IMR-90 (cell line): ENCODE measurements around the gene ZNRF4.

ENCODE experiments used
- CHD1 ChIP-seq: IDR thresholded peaks from 2 replicates; pipeline ENCODE4 v1.6.1; 2012; ENCODE audit warnings: low read depth, low read length, improper control_type of control experiment
- CTCF ChIP-seq: conservative IDR thresholded peaks from 2 replicates; pipeline ENCODE4 v1.5.1; 2012; ENCODE audit warnings: mild to moderate bottlenecking, low read depth, low read length, improper control_type of control experiment
- ELK1 ChIP-seq: fragments of 150-350 bp; IDR thresholded peaks from 2 replicates; pipeline ENCODE4 v1.6.1; 2016; ENCODE audit warnings: low read depth, mild to moderate bottlenecking, low read length, moderate library complexity, borderline replicate concordance
- MAFK ChIP-seq: IDR thresholded peaks from 2 replicates; pipeline ENCODE4 v1.6.1; 2012; ENCODE audit warnings: low read depth, low read length, improper control_type of control experiment
- MAZ ChIP-seq: IDR thresholded peaks from 2 replicates; pipeline ENCODE4 v1.6.1; 2012; ENCODE audit warnings: low read depth, mild to moderate bottlenecking, low read length, improper control_type of control experiment, moderate library complexity, borderline replicate concordance
- MXI1 ChIP-seq: IDR thresholded peaks from 2 replicates; pipeline ENCODE4 v1.6.1; 2012; ENCODE audit warnings: low read depth, mild to moderate bottlenecking, low read length, moderate library complexity, borderline replicate concordance
- POLR2A ChIP-seq: IDR thresholded peaks from 2 replicates; pipeline ENCODE4 v1.6.1; 2012; ENCODE audit warnings: mild to moderate bottlenecking, low read depth, low read length
- RAD21 ChIP-seq: IDR thresholded peaks from 2 replicates; pipeline ENCODE4 v1.6.1; 2012; ENCODE audit warnings: low read length, improper control_type of control experiment
- RCOR1 ChIP-seq: IDR thresholded peaks from 2 replicates; pipeline ENCODE4 v1.6.1; 2012; ENCODE audit warnings: mild to moderate bottlenecking, low read length, improper control_type of control experiment; ENCODE audit not compliant: insufficient replicate concordance
- RFX5 ChIP-seq: IDR thresholded peaks from 2 replicates; pipeline ENCODE4 v1.8.0; 2012; ENCODE audit warnings: low read depth, mild to moderate bottlenecking, low read length, moderate library complexity
- SMC3 ChIP-seq: fragments of 150-350 bp; IDR thresholded peaks from 2 replicates; pipeline ENCODE4 v1.6.1; 2016; ENCODE audit warnings: low read depth, mild to moderate bottlenecking, antibody characterized with exemption, low read length, moderate library complexity
- USF2 ChIP-seq: fragments of 150-350 bp; IDR thresholded peaks from 2 replicates; pipeline ENCODE4 v1.6.1; 2017; ENCODE audit warnings: mild to moderate bottlenecking, antibody characterized with exemption, low read length, low read depth

- no peak for TF ChIP-seq CTCF
- TF ChIP-seq POLR2A, result no peak
- no peak for TF ChIP-seq SMC3
- no peak for TF ChIP-seq RFX5
- TF ChIP-seq ELK1, result no peak
- no peak for TF ChIP-seq RCOR1
- TF ChIP-seq RAD21, result no peak
- no peak for TF ChIP-seq MAZ
- no peak for TF ChIP-seq MXI1
- TF ChIP-seq CHD1, result no peak
- TF ChIP-seq MAFK, result no peak
- TF ChIP-seq USF2, result no peak
These were observed 3.2 kb downstream of the ZNRF4 start for GRCh38 chr19:5458420-5458819.
